SH-SY5Y (cell line): Measurements from ENCODE around the gene ASZ1.

ENCODE experiments used
- GATA2 ChIP-seq: IDR thresholded peaks from 2 replicates; pipeline ENCODE4 v1.6.1; 2011; ENCODE audit warnings: mild to moderate bottlenecking, low read depth, low read length
- GATA3 ChIP-seq: IDR thresholded peaks from 2 replicates; pipeline ENCODE4 v1.6.1; 2011; ENCODE audit warnings: low read depth, mild to moderate bottlenecking, low read length, moderate library complexity

The ASZ1 gene, protein sequence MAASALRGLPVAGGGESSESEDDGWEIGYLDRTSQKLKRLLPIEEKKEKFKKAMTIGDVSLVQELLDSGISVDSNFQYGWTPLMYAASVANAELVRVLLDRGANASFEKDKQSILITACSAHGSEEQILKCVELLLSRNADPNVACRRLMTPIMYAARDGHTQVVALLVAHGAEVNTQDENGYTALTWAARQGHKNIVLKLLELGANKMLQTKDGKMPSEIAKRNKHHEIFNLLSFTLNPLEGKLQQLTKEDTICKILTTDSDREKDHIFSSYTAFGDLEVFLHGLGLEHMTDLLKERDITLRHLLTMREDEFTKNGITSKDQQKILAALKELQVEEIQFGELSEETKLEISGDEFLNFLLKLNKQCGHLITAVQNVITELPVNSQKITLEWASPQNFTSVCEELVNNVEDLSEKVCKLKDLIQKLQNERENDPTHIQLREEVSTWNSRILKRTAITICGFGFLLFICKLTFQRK

DNA sequence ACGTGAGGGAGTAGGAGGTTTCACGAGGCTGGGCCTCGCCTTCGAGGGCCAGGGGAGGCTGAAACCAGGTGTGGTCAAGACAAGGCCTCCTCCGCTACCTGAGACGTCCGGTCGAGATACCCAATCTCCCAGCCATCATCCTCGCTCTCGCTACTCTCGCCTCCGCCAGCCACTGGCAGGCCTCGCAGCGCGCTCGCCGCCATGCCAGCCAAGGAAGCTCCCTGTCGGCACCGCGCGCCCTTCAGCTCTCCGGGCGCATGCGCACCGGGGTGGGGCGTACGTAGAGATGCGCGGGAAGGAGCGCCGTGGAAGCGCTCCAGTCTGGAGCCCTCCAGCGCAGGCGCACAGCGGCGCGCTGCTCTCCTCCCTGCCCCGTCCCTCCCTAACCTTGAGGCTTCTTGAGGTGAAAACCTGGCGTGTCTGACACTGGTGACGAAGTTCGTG is at the start of gene ASZ1:
ASZ1 (minus strand) TSS at position 236 of the 444 bp plus-strand sequence; CDS start at position 203, 33 bp downstream.
- TF ChIP-seq GATA3 (no peak), GATA2 (no peak)

DNA sequence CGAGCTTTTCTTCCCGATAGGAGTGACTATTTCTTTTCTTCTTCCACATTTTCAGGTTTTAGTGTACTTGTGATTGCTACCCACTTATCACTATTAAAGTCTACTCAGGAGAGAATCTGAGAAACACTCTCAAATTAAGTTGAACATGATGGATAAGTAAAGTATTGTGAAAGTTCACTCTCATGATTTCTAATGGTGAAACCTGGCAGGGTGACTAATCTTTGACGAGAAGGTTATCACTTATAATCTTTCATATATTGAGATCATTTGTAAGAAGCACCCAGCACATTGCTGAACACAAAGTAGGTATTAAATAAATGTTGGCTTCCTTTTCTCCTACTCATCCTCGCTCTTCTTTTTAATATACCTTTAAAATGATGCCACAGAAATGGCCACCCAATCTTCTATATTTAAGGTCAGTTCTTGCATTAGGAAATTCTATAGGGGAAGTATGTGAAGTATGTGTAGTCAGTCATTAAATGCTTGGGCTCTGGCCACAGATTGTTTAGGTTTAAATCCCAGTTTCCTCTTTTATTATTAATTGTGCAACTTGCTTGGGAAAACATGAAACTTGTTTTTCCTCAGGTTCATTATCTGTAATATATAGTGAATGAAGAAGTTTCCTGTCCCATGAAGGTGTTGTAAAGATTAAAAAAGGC is 49.4 kb upstream of the ASZ1 start:
- TF ChIP-seq GATA3 (no peak), GATA2 (no peak)

DNA sequence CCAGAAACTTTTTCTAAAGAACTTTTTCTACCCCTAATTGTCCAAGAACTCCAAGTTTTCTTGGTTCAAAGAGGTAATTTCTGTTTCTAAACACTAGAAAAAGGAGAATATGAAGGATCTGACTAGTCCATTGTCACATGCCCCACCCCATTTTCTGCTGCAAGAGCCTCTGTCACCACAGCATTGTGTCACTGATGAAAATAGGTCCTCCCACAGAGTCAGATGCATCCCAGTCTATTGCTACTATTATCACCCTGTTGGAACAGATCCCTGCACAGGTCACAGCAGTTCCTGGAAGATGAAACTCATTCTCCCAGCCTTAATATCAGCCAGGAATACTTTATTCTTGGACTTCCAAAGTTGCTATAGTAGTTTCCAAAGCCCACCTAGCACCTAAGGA is 45.0 kb upstream of the ASZ1 start:
- no peak for TF ChIP-seq GATA3
- TF ChIP-seq GATA2: no peak

DNA sequence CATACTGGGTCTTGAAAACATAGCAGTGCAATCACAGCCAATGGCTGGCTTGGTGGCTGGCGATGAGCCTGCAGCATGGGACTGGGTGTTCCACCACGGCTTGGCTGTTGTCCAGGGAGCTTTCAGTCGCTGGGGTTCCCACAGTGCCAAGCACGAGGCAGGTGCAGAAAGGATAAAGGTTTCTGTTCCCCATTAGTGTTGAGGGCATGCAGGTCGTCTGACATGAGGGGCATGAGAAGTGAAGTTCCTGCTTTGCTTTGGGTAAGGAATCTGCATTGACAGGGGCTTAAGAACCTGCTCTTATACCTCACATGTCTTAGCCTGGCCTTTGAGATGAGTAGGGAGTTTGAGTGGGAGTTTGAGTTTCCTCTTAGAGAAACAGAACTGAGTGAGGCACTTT is 43.5 kb upstream of the ASZ1 start:
- TF ChIP-seq GATA3 (no peak), GATA2 (no peak)

DNA sequence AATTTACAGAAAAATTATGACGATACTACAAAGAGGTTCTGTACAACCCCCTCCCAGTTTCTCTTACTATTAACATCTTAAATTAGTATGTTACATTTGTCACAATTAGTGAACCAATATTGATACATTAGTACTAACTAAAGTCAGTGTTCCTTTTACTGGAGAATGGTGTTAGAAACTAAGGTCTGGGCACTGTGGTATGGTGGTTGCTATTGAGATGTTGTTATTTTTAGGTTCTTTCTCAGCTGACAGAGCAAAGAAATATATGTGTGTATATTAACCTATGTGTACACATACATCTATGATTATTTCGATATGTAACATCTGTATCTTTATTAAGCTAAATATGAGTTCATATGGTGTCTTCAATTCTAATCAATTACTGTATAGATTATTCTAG is 40.9 kb upstream of the ASZ1 start:
- TF ChIP-seq GATA3 (no peak), GATA2 (no peak)

DNA sequence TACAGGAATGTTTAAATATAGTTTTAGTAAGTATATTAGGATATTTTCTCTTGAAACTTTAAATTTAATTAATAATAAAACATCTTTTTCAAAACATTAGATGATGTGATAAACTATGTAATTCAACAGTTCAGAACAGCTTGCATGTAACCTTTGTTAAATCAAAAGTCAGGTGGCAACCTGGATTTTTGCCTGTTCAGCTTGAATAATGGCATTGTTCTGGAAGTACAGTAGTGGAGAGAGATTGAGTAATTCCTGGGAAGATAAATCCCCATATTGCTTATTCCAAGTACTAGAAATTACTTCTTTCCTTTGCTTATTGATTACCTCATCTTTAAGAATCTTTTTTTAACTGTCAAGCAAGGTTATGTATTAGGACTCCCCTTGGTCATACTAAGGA is 32.4 kb upstream of the ASZ1 start:
- no peak for TF ChIP-seq GATA3

DNA sequence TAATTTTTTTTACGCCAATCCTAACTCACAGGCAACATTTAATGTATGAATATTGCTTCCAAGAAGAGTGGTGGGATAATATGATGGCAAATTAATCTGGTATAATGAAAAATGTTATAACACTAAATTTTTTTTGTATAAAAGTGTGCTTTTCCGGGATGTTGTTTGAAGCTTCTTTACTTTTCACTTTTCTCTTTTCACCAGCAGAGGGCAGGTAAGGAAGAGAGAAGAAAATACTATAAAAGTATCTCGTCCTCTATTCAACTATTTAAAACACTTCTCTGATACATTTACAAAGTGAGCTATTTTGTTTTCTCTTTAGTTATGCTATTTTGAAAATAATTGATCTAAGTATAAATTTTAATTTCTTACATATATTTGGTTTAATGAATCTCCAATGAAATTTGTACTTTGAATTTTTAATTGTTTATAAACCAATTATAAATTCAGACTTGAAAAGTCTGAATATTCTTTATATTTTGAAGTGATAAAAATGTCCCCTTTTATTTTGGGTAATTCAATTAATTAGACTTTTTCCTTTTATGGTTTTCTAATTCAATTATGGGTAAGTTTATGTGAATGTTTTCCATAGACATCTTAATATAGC is 31.8 kb upstream of the ASZ1 start:
- TF ChIP-seq GATA2 (no peak), GATA3 (no peak)

DNA sequence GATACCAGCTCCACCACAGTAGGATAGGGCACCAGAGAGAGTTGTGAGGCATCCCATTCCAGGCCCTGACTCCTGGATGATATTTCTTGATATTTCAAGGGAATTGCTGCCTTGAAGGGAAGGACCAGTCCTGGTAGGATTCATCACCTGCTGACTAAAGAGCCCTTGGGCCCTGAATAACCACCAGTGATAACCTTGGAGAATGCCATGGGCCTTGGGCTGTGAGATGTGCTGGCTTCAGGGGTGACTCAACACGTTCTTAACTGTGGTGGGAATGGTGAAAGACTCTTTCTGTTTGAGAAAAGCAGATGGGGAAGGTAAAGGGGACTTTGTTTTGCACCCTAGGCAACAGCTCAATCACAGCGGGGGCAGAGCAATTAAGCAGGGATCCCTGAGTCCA is 21.4 kb upstream of the ASZ1 start:
- no peak for TF ChIP-seq GATA3
- TF ChIP-seq GATA2: no peak

DNA sequence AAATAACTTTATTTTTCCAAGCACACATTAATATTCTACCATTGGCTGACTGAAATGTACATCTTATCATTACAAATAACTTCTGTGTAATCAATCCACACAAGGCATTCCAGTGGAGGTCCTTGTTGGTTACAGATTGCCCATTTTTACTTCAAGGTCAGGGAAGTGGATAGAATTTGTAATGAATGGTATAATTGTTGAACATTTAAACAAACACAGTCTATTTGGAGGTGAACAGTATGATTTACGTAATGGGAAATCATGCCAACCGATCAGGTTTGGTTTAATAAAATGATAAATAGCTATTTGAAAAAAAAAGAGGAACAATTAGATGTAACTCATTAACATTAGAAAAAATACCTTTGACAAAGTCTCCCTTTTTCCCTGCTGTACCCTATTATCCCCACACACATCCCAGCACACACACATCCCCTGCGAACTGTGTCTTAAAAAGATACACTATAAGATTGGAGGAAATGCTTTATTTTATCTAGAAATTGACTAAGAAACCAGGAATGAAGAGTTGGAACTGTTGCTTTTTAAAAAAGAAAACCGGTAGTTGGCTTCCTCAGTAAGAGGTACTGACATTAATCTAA is 19.0 kb upstream of the ASZ1 start:
- no peak for TF ChIP-seq GATA2
- TF ChIP-seq GATA3: no peak

DNA sequence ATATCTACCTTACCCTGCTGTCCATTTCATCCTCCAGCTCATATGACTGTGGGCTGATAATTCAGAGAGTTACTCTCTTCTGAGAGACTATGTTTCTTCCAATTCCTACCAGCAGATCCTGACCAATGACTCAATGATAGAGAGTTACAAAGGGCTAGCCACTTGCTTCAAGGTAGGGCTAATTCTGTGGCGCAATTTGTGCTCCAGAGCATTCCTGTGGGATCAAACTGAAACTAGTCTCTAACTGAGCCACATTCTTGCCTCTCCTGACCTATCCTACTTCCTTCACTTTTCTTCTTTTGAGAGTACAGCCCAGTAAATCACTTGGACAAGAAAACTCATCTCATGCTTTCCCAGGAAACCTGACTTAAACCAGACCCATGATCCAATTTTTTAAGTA is 17.9 kb upstream of the ASZ1 start:
- no peak for TF ChIP-seq GATA3
- TF ChIP-seq GATA2: no peak

DNA sequence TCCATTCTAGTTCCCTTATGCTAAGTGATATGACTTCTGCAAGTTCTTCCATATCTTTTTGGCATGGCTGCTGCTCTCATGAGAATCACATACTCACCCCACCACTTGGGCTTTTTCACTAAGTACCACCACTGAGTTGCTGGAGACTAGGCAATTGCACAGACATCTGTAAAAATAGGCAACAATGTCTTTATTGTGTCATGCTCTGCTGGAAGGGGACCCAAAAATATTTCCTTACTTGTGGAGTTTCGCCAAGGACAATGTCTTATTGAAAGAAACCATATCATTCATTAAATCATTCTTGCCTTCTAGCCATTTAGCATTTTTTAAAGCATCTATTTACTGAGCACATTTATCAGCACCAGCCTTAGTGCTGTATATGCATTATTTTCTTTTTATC is 17.4 kb upstream of the ASZ1 start:
- TF ChIP-seq GATA3 (no peak), GATA2 (no peak)

DNA sequence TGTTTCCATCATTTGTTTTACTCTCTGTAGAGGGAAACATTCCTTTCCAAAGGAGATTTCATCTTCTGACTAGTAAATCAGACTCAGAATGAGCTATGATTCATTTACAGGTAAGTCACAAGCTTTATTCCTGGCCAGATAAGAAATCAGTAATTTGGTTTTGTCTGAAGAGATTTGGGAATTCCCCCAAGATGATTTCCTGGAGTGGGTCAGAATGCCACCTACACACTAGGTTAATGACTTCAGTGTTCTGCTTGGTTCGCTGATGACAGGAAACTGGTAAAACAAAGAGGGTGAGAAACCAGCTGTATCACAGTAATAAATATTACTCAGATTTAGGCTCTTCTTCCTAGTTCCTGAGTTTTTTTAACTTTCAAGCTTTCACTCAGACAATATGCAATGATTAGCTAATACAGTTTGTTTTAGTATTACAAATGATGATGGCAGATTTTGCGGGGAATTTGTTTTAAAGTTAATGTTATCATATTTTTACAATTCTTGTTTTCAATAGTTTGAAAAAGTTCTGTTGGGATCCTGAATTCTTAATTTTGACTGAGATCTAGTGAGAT is 8.3 kb upstream of the ASZ1 start:
- TF ChIP-seq GATA2 (no peak), GATA3 (no peak)

DNA sequence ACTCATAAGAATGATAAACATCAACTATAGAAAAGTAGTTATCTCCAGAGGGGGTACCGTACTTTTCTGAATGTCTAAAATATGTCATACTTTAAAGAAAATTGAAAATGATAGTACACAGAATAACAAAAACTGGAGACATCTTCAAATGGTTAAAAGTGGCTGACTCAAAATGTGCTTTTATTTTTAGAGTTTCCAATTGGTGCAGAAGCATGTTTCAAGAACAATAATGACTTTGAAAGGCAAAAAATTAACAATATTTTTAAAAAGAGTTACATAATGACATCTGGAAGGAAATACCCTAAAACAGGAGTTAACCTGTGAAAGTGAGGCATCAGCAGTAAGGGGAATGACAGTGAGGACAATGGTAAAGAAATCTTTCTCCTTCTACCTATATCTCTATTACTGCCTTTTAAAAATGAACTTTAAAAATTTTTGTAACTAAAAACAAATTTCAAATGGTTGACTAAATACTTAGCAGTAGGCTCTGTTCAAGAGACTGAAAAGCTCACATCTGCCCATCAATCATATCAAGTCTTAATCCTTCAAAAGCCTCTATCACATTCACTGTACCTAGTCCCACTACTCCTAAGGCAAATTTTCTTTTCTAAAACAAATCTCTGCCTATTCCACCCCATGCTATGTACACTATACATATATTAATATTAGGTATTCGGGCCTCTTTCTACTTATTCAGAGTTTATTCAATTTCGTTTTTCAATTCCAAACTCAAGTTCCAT is 3.0 kb downstream of the ASZ1 start:
- no peak for TF ChIP-seq GATA3
- no peak for TF ChIP-seq GATA2
